ENCODE data around the gene SULT1C3.

SULT1C3 gene

GRCh38 chr2:108270768-108271506, 31.2 kb downstream of the SULT1C3 start:
- TF ChIP-seq TAF1 (IDR thresholded peaks at IDR 0.05; ENCODE audit: borderline replicate concordance, insufficient read depth, low read length): no peak
- TF ChIP-seq SIN3A (IDR thresholded peaks at IDR 0.05; ENCODE audit: borderline replicate concordance, insufficient read depth, low read length): no peak
- TF ChIP-seq FOXP2 (optimal IDR thresholded peaks at IDR 0.05; ENCODE audit: borderline replicate concordance, extremely low read depth, extremely low read length, insufficient read depth): no peak
- TF ChIP-seq REST (IDR thresholded peaks at IDR 0.05; ENCODE audit: insufficient read depth in 1 of 2, low read depth in 2 of 2, low read length in 2 of 2): no peak
- no peak for TF ChIP-seq POLR2AphosphoS5 (IDR thresholded peaks at IDR 0.05; ENCODE audit: low read depth, low read length)

- peak; percentile 68 for TF ChIP-seq FOXP2 (optimal IDR thresholded peaks at IDR 0.05; ENCODE audit: borderline replicate concordance, extremely low read depth, extremely low read length, insufficient read depth)
- no peak for TF ChIP-seq SIN3A (IDR thresholded peaks at IDR 0.05; ENCODE audit: borderline replicate concordance, insufficient read depth, low read length)
- no peak for TF ChIP-seq TAF1 (IDR thresholded peaks at IDR 0.05; ENCODE audit: borderline replicate concordance, insufficient read depth, low read length)
- no peak for TF ChIP-seq POLR2AphosphoS5 (IDR thresholded peaks at IDR 0.05; ENCODE audit: low read depth, low read length)
- no peak for TF ChIP-seq REST (IDR thresholded peaks at IDR 0.05; ENCODE audit: insufficient read depth in 1 of 2, low read depth in 2 of 2, low read length in 2 of 2)
Measured at GRCh38 chr2:108271691-108272253, 32.0 kb downstream of the SULT1C3 start.

GRCh38 chr2:108278631-108279030, 38.9 kb downstream of the SULT1C3 start:
- TF ChIP-seq TAF1 (IDR thresholded peaks at IDR 0.05; ENCODE audit: borderline replicate concordance, insufficient read depth, low read length) (no peak), FOXP2 (optimal IDR thresholded peaks at IDR 0.05; ENCODE audit: borderline replicate concordance, extremely low read depth, extremely low read length, insufficient read depth) (no peak), SIN3A (IDR thresholded peaks at IDR 0.05; ENCODE audit: borderline replicate concordance, insufficient read depth, low read length) (no peak), POLR2AphosphoS5 (IDR thresholded peaks at IDR 0.05; ENCODE audit: low read depth, low read length) (no peak), REST (IDR thresholded peaks at IDR 0.05; ENCODE audit: insufficient read depth in 1 of 2, low read depth in 2 of 2, low read length in 2 of 2) (no peak)

GRCh38 chr2:108279468-108279867, 39.7 kb downstream of the SULT1C3 start:
- TF ChIP-seq SIN3A (IDR thresholded peaks at IDR 0.05; ENCODE audit: borderline replicate concordance, insufficient read depth, low read length): no peak
- no peak for TF ChIP-seq POLR2AphosphoS5 (IDR thresholded peaks at IDR 0.05; ENCODE audit: low read depth, low read length)
- TF ChIP-seq FOXP2 (optimal IDR thresholded peaks at IDR 0.05; ENCODE audit: borderline replicate concordance, extremely low read depth, extremely low read length, insufficient read depth): no peak
- no peak for TF ChIP-seq REST (IDR thresholded peaks at IDR 0.05; ENCODE audit: insufficient read depth in 1 of 2, low read depth in 2 of 2, low read length in 2 of 2)
- no peak for TF ChIP-seq TAF1 (IDR thresholded peaks at IDR 0.05; ENCODE audit: borderline replicate concordance, insufficient read depth, low read length)
